DLD1 (cell line): ENCODE measurements around the gene BAZ2B.

Source experiments
- in situ Hi-C: cut with HindIII; loops from 2 replicates; pipeline ENCODE4 v1.10.0; 2017; ENCODE audit warnings: low sequenced_read_pairs

The BAZ2B gene

DNA sequence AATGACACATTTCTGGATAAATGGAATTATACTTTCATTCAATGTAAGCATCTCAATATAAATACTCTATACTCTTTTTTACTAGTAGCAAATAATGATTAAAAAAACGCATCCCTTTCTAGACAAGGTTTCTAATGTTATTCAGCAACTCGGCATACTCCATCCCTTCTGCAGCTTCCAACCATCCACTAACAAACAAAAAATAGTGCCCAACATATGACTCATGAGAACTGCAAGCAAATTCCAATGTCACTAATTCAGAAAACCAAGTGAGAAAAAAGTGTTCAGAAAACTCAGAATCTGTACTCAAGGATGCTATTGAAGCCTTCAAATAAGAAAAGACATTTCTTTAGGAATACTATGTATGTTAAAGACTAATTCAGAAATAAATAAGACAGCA, 140.0 kb downstream of the BAZ2B start:
- in situ Hi-C loops: no loop called here

DNA sequence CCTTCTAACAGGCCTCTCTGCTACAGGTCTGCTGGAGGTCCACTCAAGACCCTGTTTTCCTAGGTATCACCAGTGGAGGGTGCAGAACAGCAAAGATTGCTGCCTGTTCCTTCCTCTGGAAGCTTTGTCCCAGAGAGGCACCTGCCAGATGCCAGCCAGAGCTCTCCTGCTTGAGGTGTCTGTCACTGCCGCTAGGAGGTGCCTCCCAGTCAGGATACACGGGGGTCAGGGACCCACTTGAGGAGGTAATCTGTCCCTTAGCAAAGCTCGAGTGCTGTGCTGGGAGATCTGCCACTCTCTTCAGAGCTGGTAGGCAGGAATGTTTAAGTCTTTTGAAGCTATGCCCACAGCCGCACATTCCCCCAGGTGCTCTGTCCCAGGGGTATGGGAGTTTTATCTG, 140.6 kb downstream of the BAZ2B start:
- in situ Hi-C loops: no loop called here

DNA sequence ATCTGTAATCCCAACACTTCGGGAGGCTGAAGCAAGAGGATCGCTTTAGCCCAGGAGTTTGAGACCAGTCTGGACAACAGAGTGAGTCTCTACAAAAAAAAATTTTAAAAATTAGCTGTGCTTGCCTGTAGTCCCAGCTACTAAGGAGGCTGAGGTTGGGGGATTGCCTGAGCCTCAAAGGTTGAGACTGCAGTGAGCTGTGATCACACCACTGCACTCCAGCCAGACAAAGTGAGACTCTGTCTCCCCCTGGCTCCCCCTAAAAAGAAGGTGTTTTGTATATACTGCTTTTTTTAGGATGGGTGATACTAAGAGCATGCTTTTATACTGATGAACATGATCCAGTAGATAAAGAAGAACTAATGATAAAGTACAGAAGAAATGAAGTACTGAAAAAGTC, 145.0 kb downstream of the BAZ2B start:
- in situ Hi-C loops: no loop called here

DNA sequence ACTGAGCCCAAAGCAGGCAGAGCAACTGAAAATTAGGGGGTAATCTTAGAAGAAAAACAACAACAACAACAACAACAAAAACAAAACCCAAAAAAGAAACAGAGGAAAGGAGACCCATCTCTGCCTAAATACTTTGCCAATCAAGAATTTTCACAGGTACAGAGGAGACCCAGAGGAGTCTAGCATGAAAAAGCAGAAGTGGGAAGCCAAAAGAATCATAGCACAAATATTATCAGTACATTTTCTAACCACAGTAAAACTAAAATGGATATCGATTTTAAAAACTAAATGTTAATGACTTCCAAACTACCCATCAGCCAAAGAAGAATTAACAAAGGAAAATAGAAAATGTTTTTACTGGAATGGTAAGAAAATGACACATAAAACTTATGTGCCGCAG, 148.1 kb downstream of the BAZ2B start:
- in situ Hi-C loops: no loop called here

DNA sequence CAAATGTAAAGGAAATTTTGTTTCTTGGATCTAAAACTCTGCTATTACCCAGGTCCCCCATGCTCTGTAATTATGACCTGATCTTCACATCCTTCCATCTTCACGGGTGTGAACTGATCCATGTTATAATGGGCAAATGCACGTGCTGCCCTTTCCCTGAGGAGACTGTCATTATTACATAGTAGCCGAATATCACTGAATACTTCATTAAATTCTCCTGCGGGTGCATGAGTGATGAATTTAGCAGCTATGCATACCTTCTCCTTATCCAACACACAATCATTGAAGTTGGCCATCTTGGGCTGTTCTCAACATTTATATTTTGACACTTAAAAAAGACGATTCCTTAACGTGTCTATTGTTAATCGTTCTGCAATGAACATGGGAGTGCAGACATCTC, 153.4 kb downstream of the BAZ2B start:
- in situ Hi-C loops: no loop called here

DNA sequence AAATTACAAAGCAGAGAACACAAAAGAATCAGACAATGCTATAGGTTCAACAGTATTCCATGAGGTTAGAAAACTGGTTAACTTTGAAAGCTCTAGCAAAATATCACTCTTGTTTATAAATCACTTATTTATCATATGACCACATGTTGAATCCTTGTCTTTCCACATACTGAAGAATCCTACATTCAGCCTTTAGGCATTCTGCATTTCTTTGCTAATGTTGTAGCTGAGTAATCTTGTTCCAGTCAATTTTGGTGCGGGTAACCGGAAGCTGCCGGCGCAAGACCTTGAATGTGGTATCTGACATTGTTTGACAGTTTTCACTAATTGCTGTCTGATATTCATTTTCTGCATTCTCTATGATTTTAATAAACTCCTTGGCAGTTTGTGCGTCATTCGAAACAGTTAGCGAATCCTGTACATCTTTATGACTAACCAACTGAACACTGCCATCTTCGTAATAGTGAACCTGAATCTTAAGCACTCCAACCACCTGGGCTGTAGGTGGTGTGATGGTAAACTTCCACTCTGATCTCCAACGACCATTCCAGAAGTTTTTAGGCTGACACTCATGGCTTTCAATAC, 154.1 kb downstream of the BAZ2B start:
- in situ Hi-C loops: no loop called here

DNA sequence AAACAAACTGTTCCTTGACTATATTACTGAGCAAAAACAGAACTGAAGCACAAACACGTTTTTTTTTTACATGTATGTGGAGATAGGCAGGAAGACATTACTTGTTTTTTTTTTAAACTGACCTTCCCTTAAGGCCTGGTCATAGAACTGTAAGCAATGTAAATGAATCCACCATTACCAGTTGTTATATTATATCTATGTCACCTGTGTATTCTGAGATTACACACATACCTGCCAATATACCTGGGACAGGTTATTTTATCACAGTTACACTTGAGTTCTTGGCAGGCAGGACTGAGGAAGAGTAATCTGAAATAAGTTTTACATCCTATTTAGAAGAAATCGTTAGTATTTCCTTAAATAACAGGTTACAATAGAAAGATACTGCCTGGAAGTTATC, 155.3 kb downstream of the BAZ2B start:
- in situ Hi-C loops: no loop called here

DNA sequence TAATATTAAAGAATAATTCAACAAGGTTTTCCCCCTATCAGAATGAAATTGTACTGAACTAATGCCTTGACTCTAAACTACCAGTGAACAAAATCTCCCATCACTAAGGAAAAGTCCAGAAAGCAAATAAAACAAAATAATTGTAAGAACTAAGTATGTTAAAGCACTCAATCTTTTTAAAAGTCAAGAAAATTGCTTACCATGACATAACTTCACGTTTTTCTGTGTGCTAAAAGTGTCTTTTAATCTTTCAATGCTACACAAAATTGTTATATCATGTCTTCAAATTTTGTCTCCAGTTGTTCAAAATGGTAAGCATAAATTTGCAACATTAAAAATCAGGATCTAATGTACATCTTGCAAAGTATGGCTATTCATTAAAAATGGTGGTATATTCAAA, 156.1 kb downstream of the BAZ2B start:
- in situ Hi-C loops: no loop called here

DNA sequence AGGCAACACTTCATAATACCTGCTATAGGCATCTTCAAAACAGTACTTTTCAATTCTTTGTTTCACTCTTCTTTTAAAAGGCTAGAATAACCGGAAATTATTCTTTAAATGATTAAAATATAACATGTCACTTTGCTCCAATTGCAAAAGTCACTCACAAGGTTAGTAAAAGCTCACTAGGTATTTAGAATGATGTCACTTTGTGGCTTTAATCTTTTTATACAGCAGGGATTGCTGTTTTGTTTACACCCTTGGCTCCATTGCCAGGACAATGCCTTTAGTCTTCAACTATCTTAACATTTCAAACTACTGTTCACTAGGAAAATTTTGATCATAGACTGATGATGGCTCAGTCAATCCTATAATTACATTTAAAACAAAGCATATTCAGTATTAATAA, 157.1 kb downstream of the BAZ2B start:
- in situ Hi-C loops: no loop called here

DNA sequence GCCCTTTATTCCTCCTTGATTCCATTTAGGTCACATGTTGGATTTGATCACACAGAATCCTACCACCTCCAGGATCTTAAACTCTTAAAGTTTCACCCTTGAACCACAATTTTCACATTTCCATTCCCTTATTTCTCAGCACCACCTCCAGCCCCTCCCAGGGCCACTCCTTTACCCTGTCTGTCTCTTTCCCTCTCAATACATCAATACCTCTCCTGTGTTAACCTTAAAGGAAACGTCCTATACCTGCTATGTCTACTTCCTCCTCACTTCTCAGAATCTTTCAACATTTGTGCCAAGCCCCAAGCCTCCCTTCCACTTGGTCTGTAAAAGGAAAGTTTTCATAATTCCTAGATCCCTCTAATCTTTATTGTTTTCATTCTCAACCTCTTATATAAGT, 158.8 kb downstream of the BAZ2B start:
- in situ Hi-C loops: no loop called here

DNA sequence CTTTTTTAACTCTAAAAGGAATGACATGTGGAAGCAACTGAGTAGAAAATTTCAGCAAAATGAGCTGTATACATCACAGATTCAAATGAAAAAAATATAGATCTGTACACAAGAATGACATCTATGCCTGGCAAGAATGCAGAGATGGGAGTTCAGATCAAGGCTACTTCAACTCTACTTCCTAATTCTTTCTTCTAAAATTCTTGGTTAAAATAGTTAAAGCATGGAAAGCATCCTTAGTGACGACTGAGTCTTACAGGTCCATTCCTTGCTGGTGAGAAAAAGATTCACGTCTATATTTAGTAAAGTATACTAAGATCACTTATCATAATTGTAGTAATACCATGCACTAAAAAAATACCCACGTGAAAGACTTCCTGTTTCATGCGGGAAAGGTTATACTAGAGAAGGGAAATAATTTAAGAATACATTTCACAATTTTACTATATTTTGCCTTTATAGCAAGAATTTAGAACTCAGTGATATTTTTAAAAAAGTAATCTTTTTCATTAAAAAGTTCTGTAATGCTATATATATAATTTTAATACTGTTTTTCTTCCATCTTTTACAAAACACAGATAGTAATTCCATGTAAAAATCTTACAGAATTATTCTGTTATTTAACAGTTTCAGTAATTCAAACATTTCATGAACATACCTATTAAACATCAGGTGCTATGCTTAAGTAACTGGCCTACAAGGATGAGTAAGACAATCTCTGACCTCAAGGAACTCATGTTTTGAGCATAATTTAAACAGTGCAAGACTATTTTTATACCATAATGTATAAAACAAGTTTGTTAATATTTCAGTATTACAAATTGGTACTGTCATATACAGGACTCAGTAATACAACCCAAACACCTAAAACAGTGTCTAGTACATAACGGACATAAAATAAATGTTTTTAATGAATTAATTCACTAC, 159.6 kb downstream of the BAZ2B start:
- in situ Hi-C loops: no loop called here

DNA sequence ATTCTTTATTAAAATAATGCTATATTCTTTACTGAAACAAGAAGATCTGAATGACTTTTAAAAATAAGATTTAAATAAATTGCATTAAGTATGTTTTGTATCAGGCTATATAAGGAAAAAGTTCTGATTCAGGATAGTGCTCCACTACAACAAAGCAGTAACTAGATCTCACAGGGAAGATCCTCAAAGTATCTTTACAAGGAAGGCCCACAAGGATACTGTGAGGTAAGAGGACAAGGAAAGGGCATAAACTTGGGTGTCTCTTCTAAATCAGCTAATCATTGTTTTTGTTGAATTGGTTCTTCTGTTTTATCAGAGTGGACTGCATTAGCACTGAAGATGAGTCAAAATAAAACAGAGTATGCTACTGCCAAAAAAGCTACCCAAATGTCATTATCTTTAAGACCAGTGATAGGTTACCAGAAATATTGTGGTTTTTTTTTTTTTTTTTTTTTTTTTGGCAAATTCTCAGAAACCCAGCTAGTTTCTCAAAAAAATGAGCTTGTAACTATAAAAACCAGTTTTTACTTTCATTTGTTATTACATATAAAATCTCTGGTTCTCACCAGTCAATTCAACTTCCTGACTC, 160.9 kb downstream of the BAZ2B start:
- in situ Hi-C loops: no loop called here

DNA sequence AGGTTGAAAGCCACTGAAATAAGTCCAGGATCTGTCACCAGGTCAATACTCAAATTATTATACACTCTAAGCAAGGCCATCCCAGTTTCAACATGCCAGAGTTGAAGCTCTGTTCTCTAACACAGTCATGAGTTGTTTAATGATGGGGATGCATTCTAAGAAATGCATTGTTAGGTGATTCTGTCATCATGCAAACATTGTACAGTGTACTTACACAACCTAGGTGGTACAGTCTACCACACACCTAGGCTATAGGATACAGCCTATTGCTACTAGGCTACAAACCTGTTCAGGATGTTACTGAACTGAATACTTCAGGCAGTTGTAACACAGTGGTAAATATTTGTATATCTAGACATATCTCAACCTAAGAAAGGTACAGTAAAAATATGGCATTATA, 162.2 kb downstream of the BAZ2B start:
- in situ Hi-C loops: no loop called here

DNA sequence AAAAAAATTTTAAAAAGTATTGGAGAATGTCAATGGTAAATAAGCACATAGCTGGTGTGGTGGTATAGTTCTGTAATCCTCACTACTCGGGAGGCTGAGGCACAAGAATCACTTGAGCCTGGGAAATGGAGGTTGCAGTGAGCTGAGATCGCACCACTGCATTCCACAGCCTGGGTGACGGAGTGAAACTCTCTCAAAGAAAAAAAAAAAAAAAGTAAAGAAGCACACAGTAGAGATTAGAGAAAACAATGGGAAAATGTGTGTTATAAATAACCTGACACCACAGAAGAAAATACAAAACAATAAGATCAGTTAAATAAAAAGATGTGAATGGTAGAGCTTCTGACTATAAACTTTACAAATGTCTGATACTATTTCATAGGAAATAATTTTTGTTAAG, 166.2 kb downstream of the BAZ2B start:
- in situ Hi-C loops: no loop called here

DNA sequence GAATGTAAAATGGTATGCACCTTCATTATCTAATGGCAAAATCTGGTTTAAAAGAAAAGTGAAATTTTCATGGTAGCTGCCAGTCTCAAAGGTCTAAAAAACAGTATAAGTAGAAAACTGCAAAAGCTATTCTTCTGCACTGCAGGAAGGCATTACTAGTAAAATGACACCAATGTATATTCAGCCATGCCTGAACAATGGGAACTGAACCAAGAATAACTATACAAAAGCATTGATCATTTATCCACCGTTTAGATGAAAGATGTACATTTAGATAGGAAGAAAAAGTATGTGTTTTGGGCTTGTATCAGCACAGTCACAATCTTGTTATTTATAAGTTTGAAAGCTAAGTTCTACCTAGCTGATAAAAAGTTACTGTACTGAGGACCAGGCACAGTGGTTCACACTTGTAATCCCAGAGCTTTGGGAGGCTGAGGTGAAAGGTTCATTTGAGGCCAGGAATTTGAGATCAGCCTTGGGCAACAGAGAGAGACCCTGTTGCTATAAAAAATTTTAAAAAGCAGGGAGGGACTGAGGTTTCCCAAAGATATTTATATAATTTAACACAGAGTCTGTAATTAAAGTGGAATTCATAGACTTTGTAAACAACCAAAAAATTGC, 166.7 kb downstream of the BAZ2B start:
- in situ Hi-C loops: no loop called here

DNA sequence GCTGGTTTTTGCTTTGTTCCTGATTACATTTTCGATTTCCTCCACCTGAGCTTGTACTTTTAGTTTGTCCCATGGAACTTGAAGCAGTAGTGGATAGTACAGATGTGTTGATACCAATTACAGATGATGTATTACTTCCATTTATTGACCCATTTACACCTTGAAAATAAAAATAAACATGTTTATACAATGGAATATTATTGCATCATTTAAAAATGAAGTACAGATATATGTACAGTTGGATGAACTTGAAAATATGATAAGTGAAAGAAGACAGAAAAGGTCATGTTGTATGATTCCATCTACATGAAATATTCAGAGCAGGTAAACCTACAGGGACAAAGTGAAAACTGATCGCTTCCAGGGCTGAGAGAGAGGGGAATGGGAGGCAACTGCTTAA, 169.5 kb downstream of the BAZ2B start:
- in situ Hi-C loops: no loop called here

DNA sequence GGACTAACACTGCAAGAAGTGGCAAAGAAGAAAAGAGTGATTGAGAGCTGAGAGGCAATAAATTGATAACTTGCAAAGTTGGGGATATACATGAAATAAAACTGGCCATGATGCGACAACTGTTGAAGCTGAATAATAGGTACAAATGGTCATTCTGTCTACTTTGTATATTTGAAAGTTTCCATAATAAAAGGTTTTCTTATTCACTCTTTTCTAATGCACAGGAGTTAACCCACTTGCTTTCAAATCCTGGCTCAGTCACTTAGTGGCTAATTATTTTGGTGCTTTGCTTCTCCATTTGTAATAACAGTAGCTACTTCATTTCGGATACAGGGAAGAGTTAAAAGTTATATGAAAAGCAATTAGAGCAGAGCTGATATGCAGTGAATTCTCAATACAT, 170.1 kb downstream of the BAZ2B start:
- in situ Hi-C loops: no loop called here

DNA sequence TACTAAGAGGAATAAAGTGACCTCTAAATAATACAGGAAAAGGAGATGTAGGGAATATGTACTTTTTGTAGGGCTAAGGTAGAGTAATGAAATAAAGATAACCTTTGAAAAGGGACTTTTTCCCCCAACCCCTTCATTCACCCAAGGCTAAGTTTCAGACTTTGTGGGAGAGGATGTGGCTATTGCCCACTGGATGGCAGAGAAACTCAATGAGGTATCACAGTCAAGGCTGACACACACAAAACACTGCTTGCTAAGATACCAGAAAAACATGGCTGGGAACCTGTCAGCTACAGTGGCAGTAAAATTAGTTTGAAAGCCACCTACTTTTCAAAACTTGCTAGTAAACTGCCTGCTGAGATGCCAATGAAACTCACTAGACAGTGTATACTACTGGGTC, 171.0 kb downstream of the BAZ2B start:
- in situ Hi-C loops: no loop called here

DNA sequence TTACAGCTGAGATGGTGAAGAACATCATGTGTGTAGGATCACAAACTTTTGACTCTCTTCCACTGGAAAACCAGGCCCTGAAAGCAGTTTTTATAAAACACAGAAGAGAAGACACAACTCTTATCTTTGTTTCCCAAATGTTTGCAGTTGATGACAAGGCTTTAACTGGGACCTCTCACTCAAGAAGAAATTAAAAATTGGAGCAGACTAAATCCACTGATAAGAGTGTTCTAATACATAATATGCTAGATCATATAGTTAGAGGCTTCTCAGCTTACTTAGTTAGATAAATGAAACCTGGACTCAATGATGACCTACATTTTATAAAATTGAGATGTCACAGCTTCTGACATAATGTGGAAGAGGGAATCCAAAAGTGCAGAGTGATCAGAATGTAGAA, 171.6 kb downstream of the BAZ2B start:
- in situ Hi-C loops: no loop called here

DNA sequence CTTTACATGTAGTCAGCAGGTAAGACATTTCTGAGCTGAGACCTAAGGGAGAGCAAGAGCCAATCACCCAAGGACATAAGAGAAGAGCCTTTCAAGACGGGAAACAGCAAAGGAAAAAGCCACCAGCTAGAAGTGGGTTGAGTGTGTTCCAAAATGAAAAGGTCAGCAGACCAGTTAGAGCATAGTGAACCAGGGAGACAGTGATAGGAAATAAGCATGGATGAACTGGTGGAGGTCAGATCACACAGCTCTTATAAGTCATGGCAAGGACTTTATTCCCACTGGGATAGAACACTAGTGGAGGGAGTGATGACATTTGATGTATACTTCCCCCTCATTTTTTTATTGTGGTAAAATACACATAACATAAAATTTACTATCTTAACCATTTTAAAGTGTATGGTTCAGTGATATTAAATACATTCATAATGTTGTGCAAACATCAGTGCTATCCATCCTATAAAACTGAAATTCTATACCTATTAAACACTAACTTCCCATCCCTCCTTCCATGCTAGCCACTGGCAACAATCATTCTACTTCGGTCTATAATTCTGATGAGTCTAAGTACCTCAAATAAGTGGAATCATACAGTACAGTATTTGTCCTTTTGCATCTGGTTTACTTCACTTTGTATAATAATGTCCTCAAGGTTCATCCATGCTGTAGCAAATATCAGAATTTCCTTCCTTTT, 174.0 kb downstream of the BAZ2B start:
- in situ Hi-C loops: no loop called here

DNA sequence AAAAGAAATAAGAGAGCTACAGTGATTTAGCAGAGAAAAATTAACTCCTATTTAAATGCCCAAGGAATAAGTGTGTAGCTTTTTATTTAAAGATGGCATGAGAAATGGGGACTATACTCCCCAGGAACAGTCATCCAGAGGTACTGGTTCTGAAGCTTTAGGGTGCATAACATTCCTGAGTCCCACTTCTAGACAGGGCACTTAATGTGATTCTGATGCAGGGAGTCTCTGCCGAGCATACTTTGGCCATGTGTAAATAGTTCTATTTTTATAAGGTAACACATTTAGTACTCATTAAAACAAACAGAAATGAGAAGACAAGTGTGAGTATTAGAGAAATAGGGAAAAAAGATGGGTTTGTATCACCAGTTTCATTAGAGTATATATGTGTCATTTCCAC, 175.2 kb downstream of the BAZ2B start:
- in situ Hi-C loops: no loop called here
